GM04504 (cell line): ENCODE measurements around the gene CDK6.
"Not testable (repeated sequence)": the region's sequence is repeated elsewhere in the genome, so short reads cannot be mapped to it uniquely, and the experiment has no call there.

ENCODE experiments used
- DNase-seq: peaks from one replicate; pipeline ENCODE4 v3.0.0-alpha.2; 2012; ENCODE audit warnings: low read depth

CDK6 gene

DNA sequence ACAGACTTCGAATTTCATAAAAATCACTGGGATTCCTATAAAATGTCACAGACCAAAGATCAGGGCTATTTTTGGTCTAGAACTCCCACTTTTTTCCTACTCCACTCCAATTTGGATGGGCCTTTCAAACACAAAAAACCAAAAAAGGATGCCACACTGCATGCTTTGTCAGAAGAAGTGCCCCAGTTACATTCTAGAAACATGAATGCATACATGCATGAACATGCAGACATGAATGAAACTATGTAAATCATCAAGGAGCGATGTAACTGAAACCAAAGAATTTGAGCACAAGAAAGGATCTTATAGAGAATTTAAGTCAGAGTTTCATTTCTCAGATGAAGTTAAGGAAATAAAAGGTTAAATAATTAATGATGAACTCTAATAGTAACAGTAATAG is 214.3 kb downstream of the CDK6 start:
- DNase-seq: no peak

DNA sequence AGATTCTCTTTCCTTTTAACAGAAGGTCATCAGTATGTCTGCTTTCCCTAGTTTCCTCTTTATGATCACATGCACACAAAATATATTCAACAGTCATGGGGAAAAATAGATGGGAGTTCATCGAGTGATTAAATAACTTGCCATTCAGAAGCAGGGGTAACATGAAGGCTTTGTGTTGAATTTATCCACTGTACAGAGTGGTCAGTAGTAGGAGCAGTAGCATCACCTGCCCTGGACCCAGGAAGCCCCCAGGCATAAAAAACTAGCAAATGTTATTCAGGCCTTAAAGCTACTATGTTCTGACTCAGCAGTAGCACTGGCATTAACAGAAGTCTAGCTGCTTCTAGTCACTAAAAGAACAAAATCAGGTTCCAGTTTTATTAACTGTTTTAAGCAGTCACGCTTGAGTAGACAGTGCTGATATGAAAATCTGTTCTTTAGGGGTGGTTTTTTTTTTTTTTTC is 214.8 kb downstream of the CDK6 start:
- DNase-seq: no peak

- peak; percentile 79 for DNase-seq
These were observed 215.3 kb downstream of the CDK6 start for GRCh38 chr7:92621026-92621540.

DNA sequence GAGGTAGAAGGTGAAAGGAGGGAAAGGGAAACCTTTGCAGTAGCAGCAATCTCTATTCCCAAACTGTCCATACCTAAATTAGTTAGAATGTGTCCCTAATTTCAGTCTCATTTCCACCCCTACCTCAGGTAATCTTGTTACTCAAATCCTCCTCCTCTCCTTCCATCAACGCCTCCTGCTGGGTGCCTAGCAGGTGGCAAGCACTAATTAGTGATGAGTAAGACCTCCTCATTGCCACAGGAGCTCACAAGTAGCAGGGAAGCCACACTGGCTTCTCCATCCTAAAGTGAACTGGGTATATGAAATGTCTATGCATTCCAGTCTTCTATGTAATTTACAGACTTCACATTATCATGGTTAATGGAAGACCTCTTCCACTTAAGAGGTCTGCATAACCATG is 220.5 kb downstream of the CDK6 start:
- no peak for DNase-seq

DNA sequence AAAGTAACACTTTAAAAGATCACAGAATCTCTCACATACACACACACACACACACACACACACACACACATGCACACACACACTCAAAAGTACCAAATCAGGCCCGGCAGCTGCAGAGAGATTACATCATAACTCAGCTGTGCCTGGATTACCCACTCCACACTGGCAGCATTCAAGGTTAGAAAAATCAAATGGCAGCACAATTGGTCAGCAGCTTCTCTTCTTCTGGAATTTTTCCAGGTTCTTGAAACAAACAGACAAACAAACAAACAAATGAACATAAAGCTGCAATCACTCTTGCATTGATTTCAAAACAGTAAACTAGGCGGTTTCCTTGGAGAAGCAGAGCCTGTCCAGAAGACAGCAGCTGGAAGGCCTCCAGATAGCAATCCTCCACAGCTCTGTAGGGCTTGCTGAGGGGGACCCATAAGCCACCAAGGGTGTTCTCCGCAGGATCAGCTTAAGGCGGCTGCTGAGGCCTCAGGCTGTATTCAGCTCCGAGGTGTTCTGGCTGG is 221.7 kb downstream of the CDK6 start:
- DNase-seq: no peak

DNA sequence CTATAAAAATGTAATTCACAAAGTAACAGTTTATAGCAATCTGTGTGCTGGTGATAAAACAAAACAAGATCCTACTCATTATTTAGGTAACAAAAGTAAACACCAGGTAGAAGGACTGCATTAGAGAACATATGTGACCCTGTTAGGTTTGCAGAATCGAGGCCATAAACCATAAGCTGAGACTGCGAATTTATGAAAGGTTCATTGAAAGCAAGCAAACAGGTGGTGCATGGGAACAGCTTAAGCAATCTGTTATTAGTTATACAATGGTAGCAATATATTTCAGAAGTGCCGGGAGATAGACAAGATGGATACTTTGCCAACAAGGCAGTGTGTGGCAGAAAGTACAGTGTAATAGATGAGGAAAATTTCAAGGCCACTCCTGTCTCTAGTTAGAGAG is 222.7 kb downstream of the CDK6 start:
- DNase-seq: no peak

DNA sequence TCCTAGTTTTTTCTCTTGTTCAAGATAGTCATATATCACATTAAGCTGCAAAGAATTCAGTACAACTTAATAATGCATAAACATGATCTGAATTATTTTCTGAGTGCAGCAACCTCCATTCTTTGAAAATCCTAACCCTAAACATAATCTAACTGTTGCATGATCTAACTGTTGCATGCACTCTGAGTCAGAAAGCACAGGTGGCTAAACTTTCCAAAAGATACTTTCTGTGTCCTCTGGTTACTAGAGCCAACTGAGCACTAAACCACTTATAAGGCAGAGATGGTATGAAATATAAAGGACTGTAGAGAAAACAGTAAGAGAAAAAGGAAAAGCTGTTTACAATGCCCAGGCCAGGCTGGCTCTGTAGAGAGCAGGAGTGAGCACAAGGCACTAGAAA is 223.2 kb downstream of the CDK6 start:
- DNase-seq: no peak

DNA sequence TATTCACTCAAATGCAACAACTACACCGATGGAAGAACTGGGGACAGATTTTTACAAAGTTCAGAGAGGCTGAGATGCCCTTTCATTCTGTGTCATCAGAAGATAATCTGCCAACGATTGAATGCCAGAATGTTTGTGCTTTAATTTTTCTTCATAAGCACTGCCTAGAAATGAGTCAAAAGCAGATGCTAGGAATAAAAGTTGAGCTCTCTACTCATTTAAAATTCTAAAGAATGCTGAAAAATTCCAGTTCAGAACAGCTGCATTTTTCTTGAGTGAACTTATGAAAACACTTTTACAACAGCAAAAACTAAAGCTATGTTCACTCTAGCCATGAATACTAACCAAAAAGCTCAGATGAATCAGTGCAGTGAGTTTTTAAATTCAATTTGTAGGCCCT is 223.9 kb downstream of the CDK6 start:
- peak; percentile 58 for DNase-seq

DNA sequence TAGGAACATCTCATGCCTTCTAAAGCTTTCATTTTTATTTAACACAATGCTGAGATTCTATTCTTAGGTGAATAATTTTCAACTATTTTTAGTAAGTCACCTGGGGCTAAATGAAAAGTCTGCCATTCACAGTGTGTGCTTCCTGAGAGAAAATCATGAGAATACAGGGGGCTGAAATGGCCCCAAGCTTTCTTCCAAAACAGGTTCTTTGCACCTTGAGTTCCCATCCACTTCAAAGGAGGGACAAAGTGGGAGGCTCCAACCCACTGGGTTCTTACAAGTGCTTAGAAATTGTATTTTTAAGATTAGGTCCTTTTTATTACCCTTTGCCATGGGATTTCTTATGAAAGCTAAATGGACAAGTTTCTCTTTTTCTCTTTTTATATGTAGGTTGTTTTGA is 224.6 kb downstream of the CDK6 start:
- no peak for DNase-seq

DNA sequence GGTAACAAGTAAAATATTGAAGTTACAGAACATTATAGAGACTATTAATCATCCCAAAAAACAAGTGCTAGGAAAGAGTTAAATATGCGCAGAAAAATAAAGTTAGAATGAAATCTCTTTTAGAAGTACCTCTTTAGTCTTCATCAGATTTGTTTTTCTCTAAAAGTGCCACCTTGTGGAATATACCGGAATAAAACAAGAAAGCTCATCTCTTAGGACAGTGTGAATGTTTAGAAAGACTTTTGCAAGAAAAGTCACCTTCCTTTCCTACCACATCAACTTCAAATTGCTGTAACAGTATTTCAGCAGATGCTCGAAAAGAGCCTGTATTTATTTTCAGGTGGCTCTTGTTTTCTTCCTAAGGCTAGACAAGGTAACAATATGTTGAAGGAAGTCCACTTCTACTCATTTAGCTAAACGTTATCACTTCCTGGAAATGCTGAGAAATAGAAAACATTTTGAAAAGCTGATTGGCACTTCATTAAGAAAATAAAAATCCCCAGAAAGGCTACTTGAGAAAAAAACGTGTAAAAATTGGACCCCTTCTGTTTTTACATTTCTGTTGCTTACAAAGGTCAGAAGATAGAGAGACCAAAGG is 226.4 kb downstream of the CDK6 start:
- no peak for DNase-seq

DNA sequence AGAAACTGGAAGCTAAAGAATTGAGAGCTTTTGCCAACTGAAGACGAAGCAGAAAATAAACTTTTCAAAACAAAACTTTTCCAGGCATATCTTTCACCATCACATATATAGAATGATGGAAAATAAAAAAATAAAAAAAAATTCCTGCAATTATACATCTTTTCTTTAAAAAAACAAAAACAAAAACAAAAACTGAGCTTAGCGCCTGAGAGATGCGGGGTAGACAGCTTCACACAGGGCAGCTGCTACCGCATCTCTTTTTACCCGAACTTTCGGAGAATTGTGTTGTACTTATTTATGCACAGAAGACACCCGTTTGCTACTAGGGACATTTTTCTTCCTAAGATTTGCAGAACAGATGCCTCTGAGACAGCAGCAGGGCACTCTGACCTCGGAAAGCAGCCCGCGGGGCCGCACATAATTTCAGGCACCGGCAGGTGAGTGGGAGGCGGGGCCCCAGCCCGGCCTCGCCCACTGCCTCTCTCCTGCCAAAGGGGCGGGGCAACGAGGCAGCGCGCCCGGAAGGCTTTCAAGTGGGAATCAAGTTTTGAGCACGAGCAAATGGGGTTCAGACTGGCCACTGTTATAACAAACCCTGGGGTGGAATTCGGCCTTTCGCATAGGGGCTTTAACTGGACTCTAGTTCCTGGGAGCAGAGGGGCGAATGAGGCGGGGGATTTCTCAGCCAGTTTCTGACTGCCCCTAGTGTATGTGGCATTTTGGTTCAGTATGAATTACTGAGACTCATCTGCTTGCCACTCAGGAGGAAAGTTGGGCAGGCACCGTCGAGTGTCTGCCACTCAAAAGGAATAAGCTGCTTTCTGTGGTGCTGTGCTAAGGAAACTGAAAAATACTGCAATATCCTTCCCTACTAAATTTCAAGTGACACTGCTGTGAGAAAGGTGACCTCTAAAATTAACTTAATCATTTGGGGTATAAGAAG is 227.7 kb downstream of the CDK6 start:
- no peak for DNase-seq

- no peak for DNase-seq
These were observed 229.4 kb downstream of the CDK6 start for GRCh38 chr7:92606985-92607384.

- not testable (repeated sequence) for DNase-seq
These were observed 231.9 kb downstream of the CDK6 start for GRCh38 chr7:92604517-92604916.

DNA sequence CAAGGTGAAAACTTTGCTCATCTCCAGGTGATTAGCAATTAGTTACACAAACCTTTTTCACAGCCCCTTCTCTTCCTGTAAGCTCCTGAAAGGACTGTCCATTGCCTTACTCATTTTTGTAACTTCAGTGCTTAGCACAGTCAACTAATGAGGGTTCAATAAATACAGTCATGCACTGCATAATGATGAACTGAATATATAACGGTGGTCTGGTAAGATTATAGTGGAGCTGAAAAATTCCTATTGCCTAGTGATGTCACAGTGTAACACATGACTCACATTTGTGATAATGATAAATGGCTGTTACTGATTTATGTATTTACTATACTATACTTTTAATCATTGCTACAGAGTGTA is 233.3 kb downstream of the CDK6 start:
- DNase-seq: no peak

- no peak for DNase-seq
These were observed 233.9 kb downstream of the CDK6 start for GRCh38 chr7:92602352-92603088.

DNA sequence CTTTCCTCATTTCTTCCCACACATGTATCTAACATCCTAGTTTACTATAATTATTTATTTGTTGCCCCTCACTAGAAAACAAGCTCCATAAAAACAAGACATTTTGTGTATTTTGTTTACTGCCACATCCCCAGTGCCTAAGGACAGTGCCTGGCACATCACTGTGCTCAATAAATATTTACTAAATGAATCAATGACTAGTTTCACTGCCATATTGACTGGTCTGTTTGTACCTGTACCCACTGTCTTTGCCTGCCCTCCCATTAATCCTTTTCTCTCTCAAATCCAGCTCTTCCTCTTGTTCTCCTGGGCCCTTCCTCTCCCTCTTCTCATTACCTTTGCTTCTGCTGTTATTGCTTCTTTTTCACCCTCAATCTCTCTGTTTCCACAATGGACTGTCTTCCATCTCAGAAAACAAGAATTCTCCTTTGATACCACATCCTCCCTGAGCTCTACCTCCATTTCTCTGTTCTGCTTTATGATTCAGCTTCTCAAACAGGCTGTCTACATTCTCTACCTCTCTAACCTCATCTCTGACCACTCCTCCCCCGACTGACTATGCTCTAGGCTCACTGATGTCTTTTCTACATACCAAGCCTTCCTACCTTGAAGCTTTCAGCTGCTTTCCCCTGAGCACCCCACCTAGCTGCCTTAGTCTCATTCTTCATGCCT is 237.9 kb downstream of the CDK6 start:
- DNase-seq: no peak

GRCh38 chr7:92595281-92595680 is 241.1 kb downstream of the CDK6 start:
- DNase-seq: peak; percentile 77

GRCh38 chr7:92594746-92595145 is 241.6 kb downstream of the CDK6 start:
- no peak for DNase-seq

- no peak for DNase-seq
These were observed 245.6 kb downstream of the CDK6 start for GRCh38 chr7:92590711-92591310.

DNA sequence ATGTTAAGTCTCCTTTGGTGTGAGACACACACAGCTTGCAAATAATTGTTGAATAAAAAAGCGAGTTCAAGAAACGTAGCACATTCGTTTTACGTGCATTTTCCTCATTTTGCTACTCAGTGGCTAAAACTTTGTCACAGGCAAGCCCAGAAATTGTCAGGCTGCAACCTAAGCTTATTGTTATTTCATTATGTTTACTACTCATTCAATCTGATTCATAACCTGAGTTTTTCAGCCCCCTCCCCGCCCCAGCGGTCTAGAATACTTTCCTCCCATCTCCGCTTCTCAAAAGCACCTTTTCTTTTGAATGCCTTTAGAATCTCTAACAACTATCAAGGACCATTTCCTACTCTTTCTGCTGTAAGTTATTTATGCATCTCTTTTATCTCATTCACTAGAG is 247.3 kb downstream of the CDK6 start:
- DNase-seq: no peak

GRCh38 chr7:92588561-92588960 is 247.8 kb downstream of the CDK6 start:
- no peak for DNase-seq
